ENCODE measurements around the gene SCN8A.

DNA sequence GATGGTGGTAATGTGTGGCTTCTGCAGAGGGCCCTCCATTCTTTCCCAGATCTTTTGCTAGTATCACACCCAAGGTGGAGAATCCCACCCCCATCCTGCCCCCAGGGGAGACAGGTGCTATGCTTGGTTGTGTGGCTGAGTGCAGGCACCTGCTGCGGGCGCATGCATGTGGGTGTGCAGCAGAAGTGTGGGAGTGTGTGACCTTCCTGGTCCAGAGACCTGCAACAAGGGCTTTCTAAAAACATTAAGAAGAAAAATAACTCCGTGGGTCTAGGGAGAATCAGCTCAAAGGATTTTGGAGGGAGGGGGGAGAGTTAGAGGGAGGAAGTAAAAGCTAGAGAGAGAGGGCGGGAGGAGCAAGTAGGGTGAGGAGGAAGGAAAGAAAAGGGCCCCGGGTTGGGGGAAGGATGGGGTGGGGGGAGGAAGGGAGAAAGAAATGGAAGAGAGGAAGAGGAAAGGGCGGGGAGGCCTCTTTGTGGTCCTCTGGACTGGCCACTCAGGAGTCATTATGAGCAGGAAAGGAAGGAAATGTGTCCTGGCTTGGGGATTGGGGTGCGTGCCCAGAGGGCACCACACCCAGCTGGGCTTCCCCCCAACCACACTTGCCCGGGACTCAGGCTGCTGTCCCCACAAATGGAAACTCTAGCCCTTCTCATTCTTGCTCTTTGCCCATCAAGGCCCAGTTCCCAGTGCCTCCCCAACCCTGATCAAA, 260.5 kb downstream of the SCN8A start:
- TF ChIP-seq, protein P1, sequence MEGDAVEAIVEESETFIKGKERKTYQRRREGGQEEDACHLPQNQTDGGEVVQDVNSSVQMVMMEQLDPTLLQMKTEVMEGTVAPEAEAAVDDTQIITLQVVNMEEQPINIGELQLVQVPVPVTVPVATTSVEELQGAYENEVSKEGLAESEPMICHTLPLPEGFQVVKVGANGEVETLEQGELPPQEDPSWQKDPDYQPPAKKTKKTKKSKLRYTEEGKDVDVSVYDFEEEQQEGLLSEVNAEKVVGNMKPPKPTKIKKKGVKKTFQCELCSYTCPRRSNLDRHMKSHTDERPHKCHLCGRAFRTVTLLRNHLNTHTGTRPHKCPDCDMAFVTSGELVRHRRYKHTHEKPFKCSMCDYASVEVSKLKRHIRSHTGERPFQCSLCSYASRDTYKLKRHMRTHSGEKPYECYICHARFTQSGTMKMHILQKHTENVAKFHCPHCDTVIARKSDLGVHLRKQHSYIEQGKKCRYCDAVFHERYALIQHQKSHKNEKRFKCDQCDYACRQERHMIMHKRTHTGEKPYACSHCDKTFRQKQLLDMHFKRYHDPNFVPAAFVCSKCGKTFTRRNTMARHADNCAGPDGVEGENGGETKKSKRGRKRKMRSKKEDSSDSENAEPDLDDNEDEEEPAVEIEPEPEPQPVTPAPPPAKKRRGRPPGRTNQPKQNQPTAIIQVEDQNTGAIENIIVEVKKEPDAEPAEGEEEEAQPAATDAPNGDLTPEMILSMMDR (IDR thresholded peaks at IDR 0.05), result no peak
- TF ChIP-seq POLR2AphosphoS5 (IDR thresholded peaks at IDR 0.05), result no peak

Data from prostate gland (tissue), 2 donors.